GM23338 (cell line): ENCODE results near the gene DCAF10.

Experiments
- CREB1 ChIP-seq: fragments of 250-450 bp; sonication (Bioruptor Pico); IDR thresholded peaks from 2 replicates; pipeline ENCODE4 v1.5.0; 2020; ENCODE audit warnings: low read depth, mild to moderate bottlenecking, moderate library complexity
- EZH2 ChIP-seq: fragments of 200-600 bp; sonication (generic); IDR thresholded peaks from one replicate; pipeline ENCODE4 v1.8.0; 2017; ENCODE audit warnings: antibody characterized with exemption, mild to moderate bottlenecking, low read depth; ENCODE audit not compliant: unreplicated experiment
- EZH2phosphoT487 ChIP-seq: fragments of 200-600 bp; sonication (generic); IDR thresholded peaks from one replicate; pipeline ENCODE4 v1.8.1; 2018; ENCODE audit warnings: antibody characterized with exemption; ENCODE audit not compliant: unreplicated experiment
- JUNB ChIP-seq: IDR thresholded peaks from one replicate; pipeline ENCODE4 v1.6.1; 2016; ENCODE audit warnings: antibody characterized with exemption; ENCODE audit not compliant: unreplicated experiment
- NANOG ChIP-seq: IDR thresholded peaks from 2 replicates; pipeline ENCODE4 v1.6.1; 2016; ENCODE audit warnings: antibody characterized with exemption, borderline replicate concordance
- POLR2AphosphoS5 ChIP-seq: IDR thresholded peaks from 2 replicates; pipeline ENCODE4 v1.6.1; 2016; ENCODE audit warnings: antibody characterized with exemption, low read depth
- STAT1 ChIP-seq: IDR thresholded peaks from one replicate; pipeline ENCODE4 v1.6.1; 2016; ENCODE audit warnings: antibody characterized with exemption; ENCODE audit not compliant: unreplicated experiment
- TF ChIP-seq, protein P1 (sequence below), 2 experiments: fragments of 200-600 bp in 1 of 2; sonication (generic) in 1 of 2; conservative IDR thresholded peaks; 2 replicates each; pipeline versions ENCODE4 v1.5.1 to v1.6.1; 2016 to 2017; ENCODE audit warnings: antibody characterized with exemption in 2 of 2, low read depth in 2 of 2, mild to moderate bottlenecking in 2 of 2, moderate library complexity in 1 of 2
- TF ChIP-seq, protein P2 (sequence below): IDR thresholded peaks from one replicate; pipeline ENCODE4 v1.6.1; 2018; ENCODE audit warnings: antibody characterized with exemption; ENCODE audit not compliant: unreplicated experiment
- TF ChIP-seq, protein P3 (sequence below): IDR thresholded peaks from 2 replicates; pipeline ENCODE4 v1.6.1; 2016; ENCODE audit warnings: antibody characterized with exemption

DNA sequence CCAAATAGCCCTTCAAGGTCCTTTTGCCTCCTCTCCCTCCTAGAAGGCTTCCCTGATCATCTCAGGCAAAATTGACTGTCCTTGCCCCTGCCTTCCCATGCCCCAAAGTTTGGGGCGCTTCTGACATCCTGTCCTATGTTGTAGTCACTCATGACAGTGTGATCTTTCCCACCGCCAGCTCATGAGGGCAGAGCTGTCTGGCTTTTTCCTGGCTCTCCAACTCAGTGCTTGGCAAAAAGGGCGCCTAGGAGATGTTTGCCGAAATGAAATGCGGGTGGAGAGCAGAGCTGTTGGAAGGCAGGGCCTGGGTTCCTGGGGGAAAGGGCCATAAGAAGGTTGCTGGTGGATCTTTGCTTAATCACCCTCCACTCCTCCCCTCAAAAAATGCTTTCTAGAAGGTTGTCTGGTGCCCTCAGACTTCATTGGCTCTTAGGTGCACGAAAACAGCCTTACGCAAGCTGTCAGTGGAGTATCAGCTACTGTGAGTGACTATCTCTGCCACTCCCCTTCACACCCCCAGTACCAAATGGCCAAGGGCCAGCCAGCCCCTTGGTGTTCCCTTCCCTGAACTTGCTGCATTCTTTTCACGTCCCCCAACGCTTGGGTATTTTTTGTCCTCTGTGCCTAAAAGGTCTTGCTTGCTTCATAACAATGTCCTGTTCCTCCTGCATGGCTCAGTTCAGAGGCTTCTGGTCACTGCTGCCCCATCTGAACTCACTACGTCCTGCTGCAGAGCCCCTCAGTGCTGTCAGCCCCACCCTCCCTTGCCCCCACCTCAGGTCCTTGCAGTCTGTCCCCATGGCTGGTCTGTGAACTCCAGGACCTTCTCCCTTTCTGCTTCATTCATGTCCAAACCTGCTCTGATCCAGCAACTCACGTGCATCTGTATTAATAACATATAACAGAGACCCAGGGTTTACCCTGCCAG, 106.0 kb downstream of the DCAF10 start:
- TF ChIP-seq, protein P1, sequence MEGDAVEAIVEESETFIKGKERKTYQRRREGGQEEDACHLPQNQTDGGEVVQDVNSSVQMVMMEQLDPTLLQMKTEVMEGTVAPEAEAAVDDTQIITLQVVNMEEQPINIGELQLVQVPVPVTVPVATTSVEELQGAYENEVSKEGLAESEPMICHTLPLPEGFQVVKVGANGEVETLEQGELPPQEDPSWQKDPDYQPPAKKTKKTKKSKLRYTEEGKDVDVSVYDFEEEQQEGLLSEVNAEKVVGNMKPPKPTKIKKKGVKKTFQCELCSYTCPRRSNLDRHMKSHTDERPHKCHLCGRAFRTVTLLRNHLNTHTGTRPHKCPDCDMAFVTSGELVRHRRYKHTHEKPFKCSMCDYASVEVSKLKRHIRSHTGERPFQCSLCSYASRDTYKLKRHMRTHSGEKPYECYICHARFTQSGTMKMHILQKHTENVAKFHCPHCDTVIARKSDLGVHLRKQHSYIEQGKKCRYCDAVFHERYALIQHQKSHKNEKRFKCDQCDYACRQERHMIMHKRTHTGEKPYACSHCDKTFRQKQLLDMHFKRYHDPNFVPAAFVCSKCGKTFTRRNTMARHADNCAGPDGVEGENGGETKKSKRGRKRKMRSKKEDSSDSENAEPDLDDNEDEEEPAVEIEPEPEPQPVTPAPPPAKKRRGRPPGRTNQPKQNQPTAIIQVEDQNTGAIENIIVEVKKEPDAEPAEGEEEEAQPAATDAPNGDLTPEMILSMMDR (conservative IDR thresholded peaks at IDR 0.05; ENCODE audit: low read depth in 2 of 2) = no peak
- TF ChIP-seq POLR2AphosphoS5 = no peak
- no peak for TF ChIP-seq EZH2
- TF ChIP-seq JUNB = no peak
- TF ChIP-seq, protein P2, sequence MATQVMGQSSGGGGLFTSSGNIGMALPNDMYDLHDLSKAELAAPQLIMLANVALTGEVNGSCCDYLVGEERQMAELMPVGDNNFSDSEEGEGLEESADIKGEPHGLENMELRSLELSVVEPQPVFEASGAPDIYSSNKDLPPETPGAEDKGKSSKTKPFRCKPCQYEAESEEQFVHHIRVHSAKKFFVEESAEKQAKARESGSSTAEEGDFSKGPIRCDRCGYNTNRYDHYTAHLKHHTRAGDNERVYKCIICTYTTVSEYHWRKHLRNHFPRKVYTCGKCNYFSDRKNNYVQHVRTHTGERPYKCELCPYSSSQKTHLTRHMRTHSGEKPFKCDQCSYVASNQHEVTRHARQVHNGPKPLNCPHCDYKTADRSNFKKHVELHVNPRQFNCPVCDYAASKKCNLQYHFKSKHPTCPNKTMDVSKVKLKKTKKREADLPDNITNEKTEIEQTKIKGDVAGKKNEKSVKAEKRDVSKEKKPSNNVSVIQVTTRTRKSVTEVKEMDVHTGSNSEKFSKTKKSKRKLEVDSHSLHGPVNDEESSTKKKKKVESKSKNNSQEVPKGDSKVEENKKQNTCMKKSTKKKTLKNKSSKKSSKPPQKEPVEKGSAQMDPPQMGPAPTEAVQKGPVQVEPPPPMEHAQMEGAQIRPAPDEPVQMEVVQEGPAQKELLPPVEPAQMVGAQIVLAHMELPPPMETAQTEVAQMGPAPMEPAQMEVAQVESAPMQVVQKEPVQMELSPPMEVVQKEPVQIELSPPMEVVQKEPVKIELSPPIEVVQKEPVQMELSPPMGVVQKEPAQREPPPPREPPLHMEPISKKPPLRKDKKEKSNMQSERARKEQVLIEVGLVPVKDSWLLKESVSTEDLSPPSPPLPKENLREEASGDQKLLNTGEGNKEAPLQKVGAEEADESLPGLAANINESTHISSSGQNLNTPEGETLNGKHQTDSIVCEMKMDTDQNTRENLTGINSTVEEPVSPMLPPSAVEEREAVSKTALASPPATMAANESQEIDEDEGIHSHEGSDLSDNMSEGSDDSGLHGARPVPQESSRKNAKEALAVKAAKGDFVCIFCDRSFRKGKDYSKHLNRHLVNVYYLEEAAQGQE = no peak
- no peak for TF ChIP-seq STAT1
- no peak for TF ChIP-seq EZH2phosphoT487
- no peak for TF ChIP-seq NANOG
- no peak for TF ChIP-seq CREB1 (CRISPR knock-in tag)
- TF ChIP-seq, protein P3, sequence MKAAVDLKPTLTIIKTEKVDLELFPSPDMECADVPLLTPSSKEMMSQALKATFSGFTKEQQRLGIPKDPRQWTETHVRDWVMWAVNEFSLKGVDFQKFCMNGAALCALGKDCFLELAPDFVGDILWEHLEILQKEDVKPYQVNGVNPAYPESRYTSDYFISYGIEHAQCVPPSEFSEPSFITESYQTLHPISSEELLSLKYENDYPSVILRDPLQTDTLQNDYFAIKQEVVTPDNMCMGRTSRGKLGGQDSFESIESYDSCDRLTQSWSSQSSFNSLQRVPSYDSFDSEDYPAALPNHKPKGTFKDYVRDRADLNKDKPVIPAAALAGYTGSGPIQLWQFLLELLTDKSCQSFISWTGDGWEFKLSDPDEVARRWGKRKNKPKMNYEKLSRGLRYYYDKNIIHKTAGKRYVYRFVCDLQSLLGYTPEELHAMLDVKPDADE = no peak
